ENCODE results near the gene OR6B2.

DNA sequence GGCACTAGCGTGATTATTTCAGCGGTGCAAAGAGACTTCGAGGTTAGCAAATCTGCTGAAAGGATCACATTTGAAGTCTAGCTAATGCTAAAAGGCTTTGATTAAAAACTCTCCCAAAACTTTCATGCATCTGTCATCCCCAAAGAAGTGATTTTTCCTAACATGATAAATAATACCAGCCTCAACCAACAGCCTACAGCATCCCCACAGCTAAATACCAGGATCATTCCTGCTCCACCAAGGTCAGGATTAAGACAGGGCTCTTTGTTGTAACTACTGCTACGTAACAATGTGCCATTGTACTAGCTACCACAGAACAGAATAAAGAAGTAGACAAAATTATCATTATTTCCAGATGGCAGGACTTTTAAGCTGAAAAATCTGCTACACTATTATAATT is 21.5 kb upstream of the OR6B2 start:
- TF ChIP-seq, protein P1, sequence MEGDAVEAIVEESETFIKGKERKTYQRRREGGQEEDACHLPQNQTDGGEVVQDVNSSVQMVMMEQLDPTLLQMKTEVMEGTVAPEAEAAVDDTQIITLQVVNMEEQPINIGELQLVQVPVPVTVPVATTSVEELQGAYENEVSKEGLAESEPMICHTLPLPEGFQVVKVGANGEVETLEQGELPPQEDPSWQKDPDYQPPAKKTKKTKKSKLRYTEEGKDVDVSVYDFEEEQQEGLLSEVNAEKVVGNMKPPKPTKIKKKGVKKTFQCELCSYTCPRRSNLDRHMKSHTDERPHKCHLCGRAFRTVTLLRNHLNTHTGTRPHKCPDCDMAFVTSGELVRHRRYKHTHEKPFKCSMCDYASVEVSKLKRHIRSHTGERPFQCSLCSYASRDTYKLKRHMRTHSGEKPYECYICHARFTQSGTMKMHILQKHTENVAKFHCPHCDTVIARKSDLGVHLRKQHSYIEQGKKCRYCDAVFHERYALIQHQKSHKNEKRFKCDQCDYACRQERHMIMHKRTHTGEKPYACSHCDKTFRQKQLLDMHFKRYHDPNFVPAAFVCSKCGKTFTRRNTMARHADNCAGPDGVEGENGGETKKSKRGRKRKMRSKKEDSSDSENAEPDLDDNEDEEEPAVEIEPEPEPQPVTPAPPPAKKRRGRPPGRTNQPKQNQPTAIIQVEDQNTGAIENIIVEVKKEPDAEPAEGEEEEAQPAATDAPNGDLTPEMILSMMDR (IDR thresholded peaks at IDR 0.05): no peak
- TF ChIP-seq POLR2A (IDR thresholded peaks at IDR 0.05): no peak
